Mucosa of descending colon (tissue), 3 donors: ENCODE results near the gene TRAFD1. TPM values are rescaled to one million over a fixed set of nuclear protein-coding genes. Genes with fewer than 3 reads are reported as not detected.

Source experiments
- ATAC-seq: fragments of 200-7000 bp; cut with Tn5 transposase; one replicate; pipeline ENCODE4 v1.9.1; 2020; ENCODE audit warnings: mild to moderate bottlenecking, moderate library complexity
- DNase-seq, 3 donors: peaks; one replicate each; pipeline ENCODE4 v3.0.0-alpha.2; 2020
- H3K36me3 ChIP-seq: fragments of 200-600 bp; one replicate; pipeline ENCODE4 v1.8.0; 2021; ENCODE audit warnings: low read depth, mild to moderate bottlenecking
- H3K4me1 ChIP-seq: fragments of 200-600 bp; one replicate; pipeline ENCODE4 v1.8.0; 2021; ENCODE audit warnings: low read depth, mild to moderate bottlenecking
- H3K4me3 ChIP-seq: fragments of 200-600 bp; one replicate; pipeline ENCODE4 v1.8.0; 2021; ENCODE audit warnings: mild to moderate bottlenecking
- H3K9me3 ChIP-seq: fragments of 200-600 bp; one replicate; pipeline ENCODE4 v1.8.0; 2021; ENCODE audit warnings: mild to moderate bottlenecking
- intact Hi-C, 2 donors: fragments of 100-400 bp; cut with DNase I in 1 of 2; cut with micrococcal nuclease in 1 of 2; formaldehyde crosslinking; loops; one replicate each; pipeline versions ENCODE4 v1.11.0 to v1.11.1; 2022; cut with DNase I, micrococcal nuclease
- total RNA-seq, 3 donors: library from RNA; stranded (reverse); fragmentation: NEBNext Ultra II Directional in 2 of 3; extraction: Animal tissue kit (Norgen Biotek cat#: 25700) in 2 of 3; gene quantifications; one replicate each; pipeline versions ENCODE4 v1.2.1 to v1.2.4, GENCODE V29; 2021 to 2023
- TF ChIP-seq, protein P1 (sequence below): fragments of 200-600 bp; IDR thresholded peaks from one replicate; pipeline ENCODE4 v1.8.0; 2022; ENCODE audit warnings: antibody characterized with exemption, mild to moderate bottlenecking
- donor health status: DM: no; HTN: no; CAD: no; lungs with moderate emphysema.
- donor health status: DM: no; HTN: no; CAD: no.
- donor health status: DM: no; HTN: yes; CAD: no.

Gene TRAFD1
- total RNA-seq, 3 donors from 2014 or later = 34.0 to 59.6 (median 35.9) TPM

DNA sequence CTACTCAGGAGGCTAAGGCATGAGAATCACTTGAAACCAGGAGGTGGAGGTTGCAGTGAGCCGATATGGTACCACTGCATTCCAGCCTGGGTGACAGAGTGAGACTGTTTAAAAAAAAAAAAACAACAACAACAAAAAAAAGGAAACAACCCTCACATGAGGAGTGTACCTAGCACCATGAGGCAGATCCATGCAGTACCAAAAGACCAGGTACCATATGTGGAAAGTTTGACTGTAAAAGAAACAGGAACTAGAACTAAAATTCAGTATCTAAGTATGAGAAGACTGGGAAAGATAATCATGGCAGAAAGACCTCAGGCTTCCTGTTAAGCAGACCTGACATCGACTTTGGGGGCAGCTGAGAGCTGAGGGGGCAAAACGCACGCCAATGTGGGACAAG is 55.1 kb downstream of the TRAFD1 start:
- H3K36me3 ChIP-seq = peaks cover 17% of the 10 kb centered on the region
- no peak overlapping the region for H3K4me3 ChIP-seq
- DNase-seq (no peak), ATAC-seq (no peak)
- H3K4me1 ChIP-seq = no peaks in the 10 kb centered on the region
- TF ChIP-seq, protein P1, sequence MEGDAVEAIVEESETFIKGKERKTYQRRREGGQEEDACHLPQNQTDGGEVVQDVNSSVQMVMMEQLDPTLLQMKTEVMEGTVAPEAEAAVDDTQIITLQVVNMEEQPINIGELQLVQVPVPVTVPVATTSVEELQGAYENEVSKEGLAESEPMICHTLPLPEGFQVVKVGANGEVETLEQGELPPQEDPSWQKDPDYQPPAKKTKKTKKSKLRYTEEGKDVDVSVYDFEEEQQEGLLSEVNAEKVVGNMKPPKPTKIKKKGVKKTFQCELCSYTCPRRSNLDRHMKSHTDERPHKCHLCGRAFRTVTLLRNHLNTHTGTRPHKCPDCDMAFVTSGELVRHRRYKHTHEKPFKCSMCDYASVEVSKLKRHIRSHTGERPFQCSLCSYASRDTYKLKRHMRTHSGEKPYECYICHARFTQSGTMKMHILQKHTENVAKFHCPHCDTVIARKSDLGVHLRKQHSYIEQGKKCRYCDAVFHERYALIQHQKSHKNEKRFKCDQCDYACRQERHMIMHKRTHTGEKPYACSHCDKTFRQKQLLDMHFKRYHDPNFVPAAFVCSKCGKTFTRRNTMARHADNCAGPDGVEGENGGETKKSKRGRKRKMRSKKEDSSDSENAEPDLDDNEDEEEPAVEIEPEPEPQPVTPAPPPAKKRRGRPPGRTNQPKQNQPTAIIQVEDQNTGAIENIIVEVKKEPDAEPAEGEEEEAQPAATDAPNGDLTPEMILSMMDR = no peak
- intact Hi-C loops = no loop called here
- no peaks in the 10 kb centered on the region for H3K9me3 ChIP-seq

GRCh38 chr12:112182499-112182898 is 57.1 kb downstream of the TRAFD1 start:
- peaks cover 17% of the 10 kb centered on the region for H3K36me3 ChIP-seq
- DNase-seq (no peak), ATAC-seq (no peak)

DNA sequence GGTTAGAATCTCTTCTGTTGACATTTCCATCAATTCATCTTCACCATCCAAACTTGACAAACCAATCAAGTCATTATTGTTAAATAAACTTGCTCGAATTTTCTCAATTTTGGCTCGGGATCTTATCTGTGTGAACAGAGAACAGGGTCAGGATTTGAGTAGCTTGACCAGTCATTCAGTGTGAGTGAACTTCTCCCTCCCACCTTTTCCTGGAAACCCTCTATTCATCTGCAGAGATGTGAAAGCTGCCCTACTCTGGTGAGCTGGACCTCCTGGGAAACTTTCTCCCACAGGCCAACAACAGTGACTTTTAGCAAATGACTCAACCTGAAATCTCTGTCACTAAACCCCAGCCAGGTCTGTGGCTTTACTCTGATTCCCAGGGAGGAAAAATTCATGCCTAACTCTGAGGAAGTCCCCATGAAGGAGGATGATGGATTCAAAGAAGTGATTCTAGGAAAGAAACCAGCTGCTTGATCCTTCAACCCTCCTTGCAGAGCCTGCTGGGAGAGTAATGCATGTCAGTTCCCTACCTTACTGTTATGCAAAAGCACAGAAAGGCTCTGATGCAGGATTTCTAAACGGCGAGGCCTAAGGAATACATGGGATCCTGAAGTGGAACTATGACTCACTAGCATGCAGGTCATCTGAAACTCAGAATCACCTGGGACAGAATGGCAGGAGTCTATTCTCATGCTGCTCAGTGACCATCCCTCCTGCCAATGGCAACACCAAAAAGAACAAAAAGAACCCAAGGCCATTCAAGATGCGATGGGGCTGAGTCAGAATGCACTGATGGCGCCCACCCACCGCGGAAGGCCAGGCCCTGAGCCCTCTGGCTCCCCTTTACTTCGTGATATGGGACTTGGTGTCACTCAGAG is 58.0 kb downstream of the TRAFD1 start:
- peaks cover 17% of the 10 kb centered on the region for H3K36me3 ChIP-seq
- DNase-seq (no peak), ATAC-seq (no peak)
- H3K4me1 ChIP-seq = no peaks in the 10 kb centered on the region
- intact Hi-C loops = no loop called here
- TF ChIP-seq, protein P1 = no peak
- H3K4me3 ChIP-seq = no peak overlapping the region
- no peaks in the 10 kb centered on the region for H3K9me3 ChIP-seq

More at GRCh38 chr12:112182499-112182898, 57.1 kb downstream of the TRAFD1 start:
- Histone ChIP-seq H3K4me3 (no peak overlapping the region), H3K4me1 (no peaks in the 10 kb centered on the region), H3K9me3 (no peaks in the 10 kb centered on the region)
- TF ChIP-seq, protein P1 = no peak
- intact Hi-C loops = no loop called here

DNA sequence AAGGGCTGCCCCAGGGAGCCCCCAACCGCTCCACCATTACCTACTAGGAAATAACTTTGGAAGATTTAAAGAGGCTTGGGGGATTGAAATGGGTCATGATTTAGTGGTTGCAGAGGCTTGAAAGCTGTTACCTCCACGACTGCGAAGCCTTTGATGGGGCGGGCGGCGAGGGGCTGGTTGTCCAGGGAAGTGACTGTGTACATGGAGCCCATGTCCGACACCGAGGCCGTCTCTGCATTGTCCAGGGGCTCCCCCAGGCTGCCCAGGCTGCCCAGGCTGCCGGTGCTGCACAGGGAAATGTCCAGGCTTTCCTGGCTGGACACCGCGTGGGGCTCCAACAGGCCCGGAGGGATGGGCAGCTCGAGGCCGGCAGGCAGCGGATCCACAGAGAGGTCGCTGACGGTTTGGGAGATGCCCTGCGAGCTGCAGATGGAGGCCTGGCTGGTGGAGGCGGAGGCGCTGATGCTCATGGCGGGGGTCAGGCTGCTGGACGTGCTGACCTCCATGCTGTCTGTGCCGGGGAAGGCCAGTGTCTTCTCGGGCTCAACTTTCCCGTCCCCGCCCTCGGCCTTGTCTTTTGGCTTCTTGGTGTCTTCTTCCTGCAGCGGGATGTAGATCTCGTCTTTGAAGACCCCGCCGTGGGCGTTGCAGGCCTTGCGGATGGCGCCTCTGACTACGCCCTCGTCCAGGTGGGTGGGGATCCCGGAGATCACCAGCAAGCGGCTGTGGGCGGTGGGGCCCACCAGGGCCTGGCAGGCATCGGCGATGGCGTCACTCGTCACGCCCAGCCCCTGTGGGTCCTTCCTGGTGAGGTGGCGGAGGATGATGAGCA is 58.9 kb downstream of the TRAFD1 start:
- intact Hi-C loops = no loop called here
- no peaks in the 10 kb centered on the region for H3K9me3 ChIP-seq
- ATAC-seq (no peak), DNase-seq (no peak)
- no peaks in the 10 kb centered on the region for H3K4me1 ChIP-seq
- TF ChIP-seq, protein P1 = no peak
- no peak overlapping the region for H3K4me3 ChIP-seq
- H3K36me3 ChIP-seq = peaks cover 15% of the 10 kb centered on the region

DNA sequence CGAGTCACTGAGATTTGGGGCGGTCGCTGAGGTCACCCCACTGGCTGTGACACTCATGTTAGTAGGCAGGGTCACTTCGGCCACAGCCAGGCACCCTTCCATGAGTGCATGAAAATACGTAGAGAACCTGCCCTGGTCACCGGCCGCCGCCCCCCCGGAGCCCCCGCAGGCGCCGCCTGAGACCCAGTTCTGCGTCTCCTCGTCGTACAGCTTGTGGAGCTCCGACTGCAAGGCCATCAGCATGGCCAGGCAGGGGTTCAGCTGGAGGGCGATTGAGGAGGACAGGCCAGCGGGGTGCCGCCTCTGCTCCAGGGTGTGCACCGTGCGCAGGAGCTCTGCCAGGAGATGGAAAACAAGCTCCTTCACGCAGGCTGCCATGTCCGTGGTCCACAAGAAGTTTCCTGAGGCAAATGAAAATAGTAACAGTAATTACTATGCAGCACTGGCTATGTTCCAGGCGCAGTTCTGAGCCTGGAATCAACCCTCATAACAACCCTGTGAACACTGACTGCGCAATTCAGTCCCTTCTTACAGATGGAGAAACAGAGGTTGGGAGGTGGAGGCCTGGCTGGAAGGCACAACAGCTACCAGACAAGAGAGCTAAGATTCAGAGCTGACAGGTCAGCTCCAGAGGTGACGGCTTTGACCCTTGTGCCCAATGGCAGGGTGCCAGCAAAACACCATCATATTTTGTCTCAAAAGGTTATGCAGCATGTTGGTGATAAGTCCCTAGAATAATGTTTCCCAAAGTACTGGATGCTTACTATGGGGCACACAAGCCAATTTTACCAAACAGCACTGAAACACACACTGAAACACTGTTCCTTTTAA is 59.9 kb downstream of the TRAFD1 start:
- no peaks in the 10 kb centered on the region for H3K9me3 ChIP-seq
- ATAC-seq (no peak), DNase-seq (no peak)
- H3K4me1 ChIP-seq = no peaks in the 10 kb centered on the region
- no peak overlapping the region for H3K4me3 ChIP-seq
- peaks cover 12% of the 10 kb centered on the region for H3K36me3 ChIP-seq
- intact Hi-C loops = no loop called here
- TF ChIP-seq, protein P1 = no peak
